ENCODE results near the gene TMEM259.

Gene TMEM259

GRCh38 chr19:1055028-1055425 is 34.1 kb upstream of the TMEM259 start:
- no peak for DNase-seq

- no peak for DNase-seq
These were observed 33.4 kb upstream of the TMEM259 start for GRCh38 chr19:1054102-1055027.

GRCh38 chr19:1053176-1054101 is 32.5 kb upstream of the TMEM259 start:
- no peak for DNase-seq

GRCh38 chr19:1052349-1052975 is 31.5 kb upstream of the TMEM259 start:
- no peak for DNase-seq

GRCh38 chr19:1051791-1052190 is 30.9 kb upstream of the TMEM259 start:
- DNase-seq = no peak

GRCh38 chr19:1050989-1051788 is 30.3 kb upstream of the TMEM259 start:
- DNase-seq = no peak

- DNase-seq = no peak
These were observed 28.9 kb upstream of the TMEM259 start for GRCh38 chr19:1049800-1050199.

GRCh38 chr19:1049106-1049505 is 28.2 kb upstream of the TMEM259 start:
- DNase-seq = no peak

GRCh38 chr19:1047696-1048147 is 26.8 kb upstream of the TMEM259 start:
- no peak for DNase-seq

GRCh38 chr19:1046836-1047695 is 26.1 kb upstream of the TMEM259 start:
- DNase-seq = no peak

GRCh38 chr19:1046117-1046626 is 25.2 kb upstream of the TMEM259 start:
- DNase-seq = no peak

- no peak for DNase-seq
These were observed 24.3 kb upstream of the TMEM259 start for GRCh38 chr19:1045247-1045603.

GRCh38 chr19:1042689-1043511 is 22.0 kb upstream of the TMEM259 start:
- no peak for DNase-seq

- DNase-seq = no peak
These were observed 21.1 kb upstream of the TMEM259 start for GRCh38 chr19:1041835-1042685.

GRCh38 chr19:1041272-1041834 is 20.4 kb upstream of the TMEM259 start:
- DNase-seq = no peak

GRCh38 chr19:1040476-1041271 is 19.8 kb upstream of the TMEM259 start:
- DNase-seq = peak; percentile 86

GRCh38 chr19:1039646-1040475 is 18.9 kb upstream of the TMEM259 start, which contains the start of gene ABCA7:
TSS of gene ABCA7 (plus strand) at chr19:1040107. CDS start at chr19:1041362, 1,255 bp downstream.
- DNase-seq = peak; percentile 94

Measured in NCI-H524 treated with DMSO at 0.1 percent for 48 hours (cell line).